HL-60 (cell line): ENCODE results near the gene SYT9.

ENCODE experiments used
- TF ChIP-seq, protein P1 (sequence below): IDR thresholded peaks from 2 replicates; pipeline ENCODE4 v1.6.1; 2012; ENCODE audit warnings: low read depth; ENCODE audit not compliant: insufficient replicate concordance
- TF ChIP-seq, protein P2 (sequence below): IDR thresholded peaks from one replicate; pipeline ENCODE4 v1.5.1; 2011; ENCODE audit warnings: low read length, control low read depth, inconsistent platforms; ENCODE audit not compliant: insufficient read depth

DNA sequence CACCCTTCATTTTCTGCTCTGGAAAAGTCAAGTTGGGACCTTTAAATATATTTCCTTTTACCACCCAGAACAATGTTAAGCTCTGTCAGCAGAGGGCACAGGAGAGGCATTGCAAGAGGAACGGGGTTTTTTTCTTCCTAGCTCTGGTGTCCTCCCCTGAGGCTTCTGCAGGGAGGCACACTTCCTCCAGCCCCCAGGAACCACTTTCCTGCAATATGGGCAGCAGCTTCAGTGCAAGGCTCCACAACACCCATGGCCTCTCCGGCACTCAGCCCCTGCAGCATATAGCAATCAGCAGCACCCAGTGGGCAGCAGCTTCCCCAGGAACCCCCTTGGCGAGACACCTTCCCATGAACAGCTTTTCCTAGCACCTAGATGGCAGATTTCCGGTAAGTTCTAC, 101.4 kb downstream of the SYT9 start:
- TF ChIP-seq, protein P1, sequence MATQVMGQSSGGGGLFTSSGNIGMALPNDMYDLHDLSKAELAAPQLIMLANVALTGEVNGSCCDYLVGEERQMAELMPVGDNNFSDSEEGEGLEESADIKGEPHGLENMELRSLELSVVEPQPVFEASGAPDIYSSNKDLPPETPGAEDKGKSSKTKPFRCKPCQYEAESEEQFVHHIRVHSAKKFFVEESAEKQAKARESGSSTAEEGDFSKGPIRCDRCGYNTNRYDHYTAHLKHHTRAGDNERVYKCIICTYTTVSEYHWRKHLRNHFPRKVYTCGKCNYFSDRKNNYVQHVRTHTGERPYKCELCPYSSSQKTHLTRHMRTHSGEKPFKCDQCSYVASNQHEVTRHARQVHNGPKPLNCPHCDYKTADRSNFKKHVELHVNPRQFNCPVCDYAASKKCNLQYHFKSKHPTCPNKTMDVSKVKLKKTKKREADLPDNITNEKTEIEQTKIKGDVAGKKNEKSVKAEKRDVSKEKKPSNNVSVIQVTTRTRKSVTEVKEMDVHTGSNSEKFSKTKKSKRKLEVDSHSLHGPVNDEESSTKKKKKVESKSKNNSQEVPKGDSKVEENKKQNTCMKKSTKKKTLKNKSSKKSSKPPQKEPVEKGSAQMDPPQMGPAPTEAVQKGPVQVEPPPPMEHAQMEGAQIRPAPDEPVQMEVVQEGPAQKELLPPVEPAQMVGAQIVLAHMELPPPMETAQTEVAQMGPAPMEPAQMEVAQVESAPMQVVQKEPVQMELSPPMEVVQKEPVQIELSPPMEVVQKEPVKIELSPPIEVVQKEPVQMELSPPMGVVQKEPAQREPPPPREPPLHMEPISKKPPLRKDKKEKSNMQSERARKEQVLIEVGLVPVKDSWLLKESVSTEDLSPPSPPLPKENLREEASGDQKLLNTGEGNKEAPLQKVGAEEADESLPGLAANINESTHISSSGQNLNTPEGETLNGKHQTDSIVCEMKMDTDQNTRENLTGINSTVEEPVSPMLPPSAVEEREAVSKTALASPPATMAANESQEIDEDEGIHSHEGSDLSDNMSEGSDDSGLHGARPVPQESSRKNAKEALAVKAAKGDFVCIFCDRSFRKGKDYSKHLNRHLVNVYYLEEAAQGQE, result no peak
- TF ChIP-seq, protein P2, sequence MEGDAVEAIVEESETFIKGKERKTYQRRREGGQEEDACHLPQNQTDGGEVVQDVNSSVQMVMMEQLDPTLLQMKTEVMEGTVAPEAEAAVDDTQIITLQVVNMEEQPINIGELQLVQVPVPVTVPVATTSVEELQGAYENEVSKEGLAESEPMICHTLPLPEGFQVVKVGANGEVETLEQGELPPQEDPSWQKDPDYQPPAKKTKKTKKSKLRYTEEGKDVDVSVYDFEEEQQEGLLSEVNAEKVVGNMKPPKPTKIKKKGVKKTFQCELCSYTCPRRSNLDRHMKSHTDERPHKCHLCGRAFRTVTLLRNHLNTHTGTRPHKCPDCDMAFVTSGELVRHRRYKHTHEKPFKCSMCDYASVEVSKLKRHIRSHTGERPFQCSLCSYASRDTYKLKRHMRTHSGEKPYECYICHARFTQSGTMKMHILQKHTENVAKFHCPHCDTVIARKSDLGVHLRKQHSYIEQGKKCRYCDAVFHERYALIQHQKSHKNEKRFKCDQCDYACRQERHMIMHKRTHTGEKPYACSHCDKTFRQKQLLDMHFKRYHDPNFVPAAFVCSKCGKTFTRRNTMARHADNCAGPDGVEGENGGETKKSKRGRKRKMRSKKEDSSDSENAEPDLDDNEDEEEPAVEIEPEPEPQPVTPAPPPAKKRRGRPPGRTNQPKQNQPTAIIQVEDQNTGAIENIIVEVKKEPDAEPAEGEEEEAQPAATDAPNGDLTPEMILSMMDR, result peak; percentile 38
